ENCODE results near the gene PAK1IP1.
A peak's percentile ranks its signal among the peaks of the same experiment; 100 is the strongest.
"Not testable (repeated sequence)": the region's sequence is repeated elsewhere in the genome, so short reads cannot be mapped to it uniquely, and the experiment has no call there.

Gene PAK1IP1

GRCh38 chr6:10694302-10695085, at the start of gene PAK1IP1, which contains the start of gene C6orf52:
PAK1IP1 (plus strand) TSS chr6:10694972; CDS start chr6:10694986, 14 bp downstream.
C6orf52 (minus strand) TSS chr6:10694616; CDS start chr6:10687550, 7,066 bp downstream.
- peak; percentile 98 for DNase-seq

DNA sequence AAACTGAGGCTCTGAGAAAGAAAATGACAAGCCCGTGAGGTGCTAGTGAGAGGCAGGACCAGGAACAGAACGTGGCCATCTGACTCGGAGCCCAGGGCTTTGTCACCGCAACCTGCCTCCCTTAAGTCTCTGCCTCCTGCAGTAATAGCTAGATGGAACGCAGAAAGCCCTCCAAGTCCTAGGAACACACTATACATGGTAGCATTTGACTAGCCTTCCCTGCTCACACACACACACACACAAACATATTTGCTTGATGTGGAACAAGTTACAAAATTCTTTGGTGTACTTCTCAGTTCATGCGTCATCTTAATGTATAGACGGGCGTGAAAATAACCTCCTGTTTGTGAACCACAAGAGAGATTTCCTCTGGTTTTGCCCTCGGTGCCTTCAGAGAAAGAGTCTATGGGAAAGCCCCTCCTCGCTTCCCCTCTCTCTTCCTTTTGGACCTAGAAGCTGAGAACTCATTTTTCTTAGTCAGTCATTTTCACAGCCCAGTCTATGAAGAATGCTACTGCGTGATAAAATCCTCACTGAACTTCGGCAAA, 39.2 kb upstream of the PAK1IP1 start:
- peak; percentile 53 for DNase-seq

GRCh38 chr6:10658910-10659698, 35.7 kb upstream of the PAK1IP1 start:
- no peak for DNase-seq

GRCh38 chr6:10659699-10660348, 34.9 kb upstream of the PAK1IP1 start:
- peak; percentile 25 for DNase-seq

DNA sequence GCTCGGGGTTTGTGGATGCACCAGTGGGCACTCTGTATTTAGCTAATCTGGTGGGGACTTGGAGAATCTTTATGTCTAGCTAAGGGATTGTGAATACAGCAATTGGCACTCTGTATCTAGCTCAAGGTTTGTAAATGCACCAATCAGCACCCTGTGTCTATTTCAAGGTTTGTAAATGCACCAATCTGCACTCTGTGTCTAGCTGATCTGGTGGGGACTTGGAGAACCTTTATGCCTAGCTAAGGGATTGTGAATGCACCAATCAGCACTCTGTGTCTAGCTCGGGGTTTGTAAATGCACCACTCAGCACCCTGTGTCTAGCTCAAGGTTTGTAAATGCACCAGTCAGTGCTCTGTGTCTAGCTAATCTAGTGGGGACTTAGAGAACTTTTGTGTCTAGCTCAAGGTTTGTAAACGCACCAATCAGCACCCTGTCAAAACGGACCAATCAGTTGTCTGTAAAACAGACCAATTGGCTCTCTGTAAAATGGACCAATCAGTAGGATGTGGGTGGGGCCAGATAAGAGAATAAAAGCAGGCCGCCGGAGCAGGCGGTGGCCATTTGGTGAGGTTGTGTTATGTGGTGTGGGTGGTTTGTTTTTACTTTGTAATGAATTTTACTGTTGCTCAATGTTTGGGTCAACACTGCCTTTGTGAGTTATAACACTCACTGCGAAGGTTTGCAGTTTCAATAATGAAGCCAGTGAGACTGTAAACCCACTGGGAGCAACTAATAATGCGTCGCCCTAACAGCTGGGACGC, 34.2 kb upstream of the PAK1IP1 start:
- DNase-seq = not testable (repeated sequence)

DNA sequence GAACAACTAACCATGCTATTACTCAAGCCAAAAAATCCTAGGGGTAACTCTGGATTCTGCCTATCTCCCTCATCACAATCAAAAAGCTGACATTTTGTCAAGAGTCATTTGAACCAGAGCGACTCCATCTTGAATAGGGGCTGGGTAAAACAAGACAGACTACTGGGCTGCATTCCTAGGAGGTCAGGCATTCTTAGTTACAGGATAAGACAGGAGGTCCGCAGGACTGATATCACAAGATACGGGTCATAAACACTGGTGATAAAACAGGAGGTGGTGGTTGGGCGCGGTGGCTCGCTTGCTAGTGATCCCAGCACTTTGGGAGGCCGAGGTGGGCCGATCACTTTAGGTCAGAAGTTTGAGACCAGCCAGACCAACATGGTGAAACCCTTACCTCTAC, 32.6 kb upstream of the PAK1IP1 start:
- no peak for DNase-seq

DNA sequence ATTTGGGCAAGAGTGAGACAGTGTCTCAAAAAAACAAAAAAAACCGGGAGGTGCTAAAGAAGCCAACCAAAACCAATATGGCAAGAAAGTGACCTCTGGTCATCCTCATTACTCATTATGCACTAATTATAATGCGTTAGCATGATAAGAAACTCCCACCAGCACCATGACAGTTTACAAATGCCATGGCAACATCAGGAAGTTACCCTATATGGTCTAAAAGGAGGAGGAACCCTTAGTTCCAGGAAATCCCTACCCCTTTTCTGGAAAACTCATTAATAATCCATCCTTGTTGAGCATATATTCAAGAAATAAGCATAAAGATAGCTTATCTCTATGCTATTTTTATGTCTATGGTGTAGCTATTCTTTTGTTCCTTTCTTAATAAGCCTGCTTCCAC, 32.0 kb upstream of the PAK1IP1 start:
- no peak for DNase-seq

DNA sequence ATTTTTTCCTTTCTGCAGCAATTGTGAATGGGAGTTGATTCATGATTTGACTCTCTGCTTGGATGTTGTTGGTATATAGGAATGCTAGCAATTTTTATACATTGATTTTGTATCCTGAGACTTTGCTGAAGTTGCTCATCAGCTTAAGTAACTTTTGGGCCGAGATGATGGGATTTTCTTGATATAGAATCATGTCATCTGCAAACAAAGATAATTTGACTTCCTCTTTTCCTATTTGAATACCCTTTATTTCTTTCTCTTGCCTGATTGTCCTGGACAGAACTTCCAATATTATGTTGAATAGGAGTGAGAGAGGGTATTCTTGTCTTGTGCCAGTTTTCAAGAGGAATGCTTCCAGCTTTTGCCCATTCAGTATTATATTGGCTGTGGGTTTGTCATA, 29.2 kb upstream of the PAK1IP1 start:
- DNase-seq = peak; percentile 52

- DNase-seq = no peak
Measured at GRCh38 chr6:10668126-10668917, 26.4 kb upstream of the PAK1IP1 start.

DNA sequence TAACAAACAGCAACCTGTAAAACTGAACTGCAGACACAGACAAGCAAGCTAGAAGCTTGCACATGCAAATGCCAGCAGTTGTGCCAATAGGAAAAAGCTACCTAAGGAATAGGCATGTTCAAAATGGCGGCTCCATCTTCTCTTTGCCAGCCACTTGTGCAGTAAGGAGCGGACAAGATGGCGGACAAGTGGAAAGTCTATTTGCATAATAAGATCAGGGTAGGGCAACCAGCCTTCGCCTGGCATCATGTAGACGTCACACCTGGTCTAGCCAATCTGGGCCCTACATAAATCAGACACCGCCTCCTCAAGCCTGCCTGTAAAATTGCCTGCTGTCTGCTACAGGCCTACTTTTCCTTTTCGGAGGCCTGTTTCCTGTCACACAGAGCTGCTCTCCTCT, 18.4 kb upstream of the PAK1IP1 start:
- DNase-seq = no peak

- DNase-seq = no peak
Measured at GRCh38 chr6:10678456-10678855, 16.3 kb upstream of the PAK1IP1 start.

DNA sequence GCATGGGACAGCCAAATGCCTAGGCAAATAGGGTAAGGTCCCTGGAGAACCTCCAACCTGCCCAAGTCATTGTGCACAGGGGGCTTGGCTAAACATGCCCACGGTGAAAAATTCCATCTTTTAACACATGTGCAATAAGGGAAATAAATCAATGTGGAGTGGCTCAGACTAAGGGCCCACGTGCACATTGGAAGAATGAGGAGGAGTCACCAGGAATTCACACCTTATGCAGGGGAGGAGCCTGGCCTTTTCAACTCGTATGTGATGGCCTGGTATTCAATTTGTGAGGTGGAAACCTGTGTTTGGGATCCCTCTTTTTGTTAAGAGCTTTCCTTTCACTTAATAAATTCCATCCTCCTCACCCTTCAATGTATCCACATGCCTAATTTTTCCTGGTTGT, 13.0 kb upstream of the PAK1IP1 start:
- no peak for DNase-seq

DNA sequence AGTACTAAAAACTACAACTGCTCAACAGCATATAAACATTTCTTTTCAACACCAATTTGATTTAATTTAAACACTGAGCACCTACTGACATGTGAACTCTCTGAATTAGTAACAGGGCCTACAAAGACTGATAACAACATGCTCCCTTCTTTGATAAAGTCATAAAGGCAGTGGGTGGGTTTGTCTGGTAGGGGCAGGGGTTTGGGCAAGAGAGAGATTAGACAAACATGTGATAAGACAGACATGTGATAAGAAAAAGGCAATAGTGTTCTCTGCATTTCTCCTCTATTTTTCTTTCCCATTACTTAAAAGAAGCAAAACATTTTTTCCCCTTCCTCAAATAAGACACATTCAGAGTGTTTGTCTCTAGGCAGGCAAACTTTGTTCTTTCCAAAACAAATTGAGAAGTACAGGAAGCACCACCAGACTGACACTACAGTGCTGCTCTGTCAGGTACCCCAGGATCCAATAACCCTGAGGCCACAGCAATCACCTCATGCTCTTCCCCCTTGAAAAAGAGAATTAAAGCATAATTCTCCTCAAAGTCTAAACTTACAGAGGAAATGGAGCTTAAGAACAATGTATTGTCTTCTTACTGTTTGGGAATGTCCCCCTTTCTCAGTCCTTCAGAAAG, 12.3 kb upstream of the PAK1IP1 start:
- peak; percentile 31 for DNase-seq

DNA sequence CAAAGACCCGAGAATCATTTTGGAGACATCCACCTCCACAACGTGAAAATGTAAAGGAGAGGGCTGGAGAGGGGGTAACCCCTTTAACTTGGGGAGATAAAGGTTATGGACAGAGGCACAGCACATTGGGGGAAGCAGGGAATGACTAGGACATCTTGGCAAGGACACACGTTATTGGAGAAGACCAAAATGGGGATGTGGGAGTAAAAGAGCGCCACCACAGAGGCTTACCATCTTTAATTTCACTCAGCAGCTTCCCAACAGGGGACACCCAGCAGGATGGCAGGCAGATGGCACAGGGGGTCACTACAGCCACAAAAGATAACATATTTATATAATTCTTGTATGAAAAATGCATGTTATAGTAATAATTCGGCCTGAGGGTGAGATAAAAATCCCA, 10.2 kb upstream of the PAK1IP1 start:
- DNase-seq = no peak

DNA sequence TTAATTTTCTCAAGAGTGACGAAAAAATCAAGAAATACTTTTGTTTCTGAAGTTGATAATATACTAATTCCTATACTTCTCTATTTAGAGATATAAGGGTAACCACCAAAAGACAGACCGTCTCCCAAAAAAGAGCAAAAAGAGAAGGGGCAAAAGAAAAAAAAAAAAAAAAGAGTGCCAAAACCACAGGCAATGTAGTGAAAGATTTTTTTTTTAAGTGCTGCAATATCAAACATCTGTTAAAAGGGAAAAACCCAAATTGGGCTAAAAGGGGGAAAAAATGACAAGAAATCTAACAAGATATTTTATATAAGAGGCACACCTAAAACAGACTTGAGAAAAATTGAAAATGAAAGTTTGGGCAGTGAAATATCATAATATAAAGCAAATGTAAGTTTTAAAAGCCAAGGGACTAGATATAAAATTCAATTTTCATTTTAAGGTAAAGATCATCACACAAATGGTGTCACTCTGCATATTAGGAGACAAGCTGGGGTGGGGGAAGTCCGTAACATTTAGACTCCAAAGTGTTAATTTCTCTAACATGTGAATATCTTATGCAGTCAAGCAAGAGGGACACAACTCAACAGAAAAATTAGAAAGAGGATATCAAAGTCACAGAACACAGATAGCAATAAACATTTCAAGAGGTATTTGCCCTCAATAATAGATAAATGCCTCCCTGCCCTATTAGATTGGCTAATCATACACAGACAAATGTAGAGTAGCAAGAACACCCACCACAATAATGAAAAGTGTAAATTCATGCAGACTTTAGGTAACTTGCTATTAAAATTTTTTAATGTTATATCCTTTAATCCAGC, 9.5 kb upstream of the PAK1IP1 start:
- peak; percentile 36 for DNase-seq

GRCh38 chr6:10686901-10687300, 7.9 kb upstream of the PAK1IP1 start:
- no peak for DNase-seq

- no peak for DNase-seq
Measured at GRCh38 chr6:10687582-10687981, 7.2 kb upstream of the PAK1IP1 start.

- peak; percentile 27 for DNase-seq
Measured at GRCh38 chr6:10690651-10691445, 3.9 kb upstream of the PAK1IP1 start.

DNA sequence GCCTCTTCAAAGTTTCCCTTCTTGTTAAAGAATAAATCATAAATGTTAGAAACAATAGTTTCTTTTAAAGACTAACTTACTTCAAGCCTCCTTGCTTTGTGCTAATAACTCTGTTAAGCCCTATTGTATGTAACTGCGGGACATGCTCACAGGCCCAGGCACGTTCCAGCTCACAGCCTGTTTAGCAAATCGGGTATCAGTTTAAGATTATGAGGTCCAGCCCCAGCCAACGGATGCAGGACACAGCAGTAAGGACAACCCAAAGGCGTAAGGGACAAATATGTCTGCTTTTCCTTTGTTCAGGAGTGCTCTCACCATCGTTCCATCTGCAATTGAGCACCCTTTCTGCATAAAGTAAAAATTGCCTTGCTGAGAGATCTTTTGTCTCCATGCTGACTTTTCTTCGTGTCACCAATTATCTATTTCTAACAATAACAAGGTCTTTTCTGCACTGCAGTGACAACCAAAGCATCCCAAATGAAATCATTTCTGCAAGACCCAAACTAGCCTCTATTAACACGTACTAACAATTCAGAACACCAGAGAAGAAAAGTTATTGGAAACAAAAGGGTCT, 1.7 kb upstream of the PAK1IP1 start:
- no peak for DNase-seq

All from hematopoietic multipotent progenitor cell treated with erythropoietin and hydrocortisone succinate and interleukin-3 and kit ligand, for 4 days (in vitro differentiated cells).